ENCODE results near the gene SLC6A11.

SLC6A11 gene

GRCh38 chr3:10792208-10792607, 23.8 kb upstream of the SLC6A11 start:
- no peak for DNase-seq

DNA sequence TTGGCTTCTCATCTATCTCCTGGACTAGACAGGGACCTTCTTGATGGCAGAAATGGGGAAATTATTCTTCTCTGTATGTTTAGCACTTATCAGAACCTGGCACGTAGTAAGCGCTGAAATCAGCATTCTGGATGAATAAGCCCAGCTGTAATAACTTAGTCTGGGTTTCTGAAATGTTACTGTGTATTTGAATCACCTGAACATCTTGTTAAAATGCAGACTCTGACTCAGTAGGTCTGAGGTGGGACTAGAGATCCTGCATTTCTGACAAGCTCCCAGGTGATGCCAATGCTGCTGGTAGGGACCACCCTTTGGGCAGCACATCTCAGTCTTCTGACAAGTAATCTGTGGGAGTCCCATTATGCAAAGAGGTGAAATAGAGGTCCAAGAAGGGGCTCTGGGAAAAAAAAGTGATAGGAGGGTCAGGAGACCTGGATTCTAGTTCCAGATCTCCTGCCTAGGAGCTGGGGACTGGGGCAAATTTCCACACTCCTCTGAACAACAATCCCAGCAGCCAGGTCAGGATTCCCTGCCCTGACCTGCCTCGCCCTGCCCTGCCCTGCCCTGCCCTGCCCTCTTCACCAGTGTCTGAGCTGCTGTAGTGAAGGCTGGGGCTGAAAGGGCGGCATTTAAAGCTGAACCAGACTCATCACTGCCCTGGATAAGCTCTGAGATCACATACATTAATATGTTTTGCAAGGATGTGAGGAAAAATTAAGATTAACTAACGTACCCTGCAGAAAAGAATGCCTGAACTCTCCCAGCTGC, 17.2 kb upstream of the SLC6A11 start:
- no peak for DNase-seq

GRCh38 chr3:10804183-10804648, 11.8 kb upstream of the SLC6A11 start:
- DNase-seq, result no peak

- no peak for DNase-seq
Measured at GRCh38 chr3:10806006-10806405, 10.0 kb upstream of the SLC6A11 start.

DNA sequence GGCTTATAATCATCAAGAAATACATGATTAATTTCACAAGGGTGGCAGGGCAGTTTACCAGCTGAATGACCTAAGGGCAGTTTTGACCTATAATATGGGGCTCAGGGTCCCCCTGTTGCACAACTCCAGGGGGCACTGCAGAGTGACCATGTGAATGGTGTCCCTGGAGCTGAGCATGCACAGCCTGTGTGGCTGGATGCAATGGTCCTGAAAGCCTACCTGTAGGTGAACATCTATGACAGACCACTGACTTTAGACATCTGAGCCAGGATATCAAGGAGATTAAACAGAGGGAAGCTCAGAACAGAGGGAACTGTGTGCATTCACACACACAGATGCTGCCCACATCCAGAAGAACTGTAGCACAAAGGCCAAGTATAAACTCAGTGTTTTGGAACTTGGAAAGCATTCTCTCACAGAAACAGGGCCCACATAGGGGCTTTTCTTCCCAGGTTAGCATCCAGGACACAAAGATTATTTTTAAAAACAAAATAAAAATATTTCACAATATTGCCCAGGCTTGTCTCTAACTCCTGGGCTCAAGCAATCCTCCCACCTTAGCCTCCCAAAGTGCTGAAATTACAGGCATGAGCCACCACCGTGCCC, 7.8 kb upstream of the SLC6A11 start:
- DNase-seq, result no peak

- no peak for DNase-seq
Measured at GRCh38 chr3:10808974-10809373, 7.1 kb upstream of the SLC6A11 start.

DNA sequence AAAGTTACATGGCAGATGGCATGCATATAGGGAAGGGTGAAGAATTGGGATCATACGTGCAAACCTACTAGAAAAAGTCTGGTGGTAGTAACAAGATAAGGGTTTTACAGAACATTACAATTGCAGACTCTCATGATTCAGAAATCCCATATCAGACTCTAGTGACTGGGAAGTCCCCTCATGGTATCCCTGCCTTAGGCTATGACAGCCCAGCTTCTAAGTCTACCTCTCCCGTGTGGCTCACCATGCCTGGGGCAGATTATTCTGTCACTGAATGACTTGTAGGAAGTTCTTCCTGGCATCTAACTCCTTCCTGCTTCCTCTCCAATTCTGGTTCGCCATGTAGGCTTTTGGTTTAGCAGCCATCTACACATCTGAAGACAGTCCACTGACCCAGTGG, 5.7 kb upstream of the SLC6A11 start:
- DNase-seq, result no peak

- no peak for DNase-seq
Measured at GRCh38 chr3:10813425-10813824, 2.6 kb upstream of the SLC6A11 start.

GRCh38 chr3:10814623-10815022, 1.4 kb upstream of the SLC6A11 start:
- no peak for DNase-seq

- no peak for DNase-seq
Measured at GRCh38 chr3:10815487-10815886, 541 bp upstream of the SLC6A11 start.

DNA sequence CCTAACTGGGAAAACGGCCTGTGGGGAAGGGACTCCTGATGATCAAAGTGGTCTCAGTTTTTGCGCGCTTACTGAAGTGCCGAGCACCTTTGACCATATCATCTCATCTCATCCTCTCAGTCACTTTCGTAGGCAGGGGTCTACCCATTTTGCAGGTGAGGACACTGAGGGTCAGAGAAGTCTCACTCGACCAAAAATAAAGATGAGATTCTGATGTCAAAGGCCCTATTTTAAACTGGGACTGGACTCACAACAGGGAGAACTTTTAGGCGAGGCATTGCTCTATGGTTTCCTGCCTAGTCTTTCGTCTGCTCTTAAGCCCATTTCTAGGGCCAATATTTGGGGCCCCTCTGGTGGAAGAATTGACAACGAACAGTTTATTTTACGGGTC, 830 bp downstream of the SLC6A11 start:
- no peak for DNase-seq

DNA sequence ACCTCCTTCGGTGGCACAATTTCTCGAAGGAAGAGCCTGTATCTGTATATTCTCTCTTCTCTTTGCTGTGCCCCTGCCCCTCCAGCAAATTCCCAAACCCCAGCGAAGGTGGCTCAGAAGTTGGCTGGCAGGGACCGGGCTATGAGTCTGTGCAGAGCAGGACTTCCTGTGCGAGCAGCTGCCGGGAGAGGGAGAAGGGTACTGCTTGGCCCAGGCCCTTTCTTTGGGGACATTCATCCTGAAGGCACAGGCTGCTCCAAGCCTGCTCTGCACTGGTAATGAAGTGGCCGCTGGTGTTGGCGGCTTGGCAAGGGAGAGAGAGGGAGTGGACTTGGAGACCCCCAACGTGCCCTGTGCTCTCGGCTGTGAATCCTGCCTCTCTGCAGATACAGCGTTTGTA, 1.5 kb downstream of the SLC6A11 start:
- DNase-seq, result no peak

- DNase-seq, result no peak
Measured at GRCh38 chr3:10822055-10822454, 6.0 kb downstream of the SLC6A11 start.

DNA sequence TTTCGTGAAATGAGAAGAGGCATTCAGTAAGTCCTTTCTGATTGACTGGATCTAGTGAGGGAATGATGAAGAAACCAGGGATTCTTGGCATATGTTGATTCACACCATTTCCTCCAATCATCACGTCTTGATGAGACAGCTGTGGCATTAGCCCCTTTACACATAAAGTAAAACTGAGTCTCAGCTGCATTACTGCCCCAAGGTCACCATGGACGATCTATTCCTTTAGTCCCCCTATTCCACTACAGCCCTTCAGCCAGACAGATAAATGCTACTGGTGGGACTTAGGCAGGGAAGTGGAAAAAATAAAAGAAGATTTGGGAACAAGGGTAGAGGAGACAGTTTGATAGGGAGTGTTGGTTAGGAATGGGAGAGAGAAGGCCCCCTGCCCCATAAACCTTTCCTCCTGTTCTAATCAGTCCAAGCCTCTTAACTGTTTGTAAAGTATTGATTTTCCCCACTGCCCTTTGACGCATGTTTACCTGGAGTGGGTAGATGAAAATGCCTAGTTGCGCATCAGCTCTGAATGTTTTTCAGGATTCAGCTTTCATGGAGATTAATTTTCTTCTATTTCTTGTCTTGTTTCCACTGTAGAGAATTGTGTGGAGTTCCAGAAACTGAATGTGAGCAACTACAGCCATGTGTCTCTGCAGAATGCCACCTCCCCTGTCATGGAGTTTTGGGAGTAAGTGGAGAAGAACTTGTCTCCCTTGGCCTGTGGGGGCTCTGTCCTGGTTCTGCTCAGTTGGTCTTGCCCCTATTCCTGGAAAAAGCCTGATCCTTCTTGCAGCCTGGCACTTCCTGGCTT, 6.9 kb downstream of the SLC6A11 start:
- no peak for DNase-seq

DNA sequence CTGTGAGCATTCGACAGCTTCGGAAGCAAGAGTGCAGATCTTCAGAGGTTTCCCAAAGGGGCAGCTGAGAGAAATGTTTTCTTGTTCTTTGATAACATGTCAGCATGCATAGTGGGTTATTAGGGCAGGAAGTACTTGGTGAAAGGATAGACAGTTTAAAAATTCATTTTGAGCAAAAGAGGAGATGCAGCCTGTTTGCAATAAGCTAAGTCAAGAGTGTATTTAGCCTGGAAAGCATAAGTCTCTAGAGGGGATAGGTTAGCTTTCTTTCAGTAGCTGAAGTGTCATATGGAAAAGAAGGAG, 7.4 kb downstream of the SLC6A11 start:
- DNase-seq, result no peak

DNA sequence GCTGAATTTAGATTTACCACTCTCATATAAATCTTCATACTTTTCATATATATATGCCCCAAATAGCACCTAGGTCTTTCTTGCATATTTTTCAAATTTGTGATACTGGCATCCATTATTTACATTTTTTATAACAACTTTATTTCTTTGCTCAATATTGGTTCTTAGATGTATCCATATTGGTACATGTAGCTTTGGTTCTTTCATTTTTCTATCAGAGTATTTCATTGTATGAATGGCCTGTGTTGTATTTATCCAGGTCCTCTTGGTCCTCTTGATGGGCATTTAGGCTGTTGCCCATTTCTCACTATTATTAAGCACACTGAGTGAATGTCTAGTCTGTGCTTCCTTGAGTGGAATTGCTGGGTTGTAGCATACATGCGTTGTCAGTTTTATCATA, 8.4 kb downstream of the SLC6A11 start:
- no peak for DNase-seq

DNA sequence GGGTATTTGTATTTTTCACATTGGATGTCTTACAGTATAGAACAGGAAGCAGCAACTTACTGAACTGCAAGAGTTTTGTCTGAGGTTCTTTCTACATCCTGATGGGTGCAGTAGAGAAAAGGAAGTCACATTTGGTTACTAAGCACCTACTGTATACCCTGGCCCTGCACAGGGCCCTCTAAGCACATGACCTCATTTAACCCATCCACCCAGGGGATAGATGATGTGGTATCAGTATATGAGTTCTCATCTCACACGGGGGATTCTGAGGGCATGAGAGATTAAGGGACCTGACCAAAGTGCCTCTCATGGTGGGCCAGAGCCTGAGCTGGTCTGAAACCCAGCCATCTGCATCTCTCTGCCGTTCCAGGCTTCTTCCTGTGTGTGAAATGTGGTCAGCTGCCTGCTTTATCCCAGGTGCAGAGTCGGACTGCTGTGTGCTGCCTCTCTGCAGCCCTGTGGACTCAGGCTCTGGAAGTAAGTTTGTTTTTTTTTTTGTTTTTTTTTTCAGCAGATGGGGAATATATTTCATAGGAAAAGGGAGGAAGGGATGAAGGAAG, 17.9 kb downstream of the SLC6A11 start:
- no peak for DNase-seq

GRCh38 chr3:10834951-10835350, 18.9 kb downstream of the SLC6A11 start:
- no peak for DNase-seq

GRCh38 chr3:10835406-10835805, 19.4 kb downstream of the SLC6A11 start:
- DNase-seq, result peak in 1 of 2 donors; percentile 40

DNA sequence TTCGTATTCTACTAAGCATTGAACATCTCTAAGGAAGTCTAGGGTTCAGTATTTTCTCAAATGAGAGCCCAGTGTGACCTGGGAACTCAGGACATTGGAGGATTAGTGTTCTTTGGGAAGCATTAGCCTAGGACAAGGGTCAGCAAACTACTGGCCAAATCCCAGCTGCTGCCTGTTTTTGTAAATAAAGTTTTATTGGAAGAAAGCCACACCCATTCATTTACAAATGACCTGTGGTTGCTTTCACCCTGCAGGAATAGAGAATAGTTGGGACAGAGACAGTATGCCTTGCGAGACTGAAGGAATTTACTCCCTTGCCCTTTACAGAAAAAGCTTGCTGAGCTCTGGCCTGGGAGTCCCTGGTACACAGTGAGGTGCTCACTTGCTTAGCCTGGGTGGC, 20.6 kb downstream of the SLC6A11 start:
- DNase-seq, result no peak

GRCh38 chr3:10837849-10838248, 21.8 kb downstream of the SLC6A11 start:
- DNase-seq, result no peak

GRCh38 chr3:10839167-10839566, 23.1 kb downstream of the SLC6A11 start:
- DNase-seq, result no peak

DNA sequence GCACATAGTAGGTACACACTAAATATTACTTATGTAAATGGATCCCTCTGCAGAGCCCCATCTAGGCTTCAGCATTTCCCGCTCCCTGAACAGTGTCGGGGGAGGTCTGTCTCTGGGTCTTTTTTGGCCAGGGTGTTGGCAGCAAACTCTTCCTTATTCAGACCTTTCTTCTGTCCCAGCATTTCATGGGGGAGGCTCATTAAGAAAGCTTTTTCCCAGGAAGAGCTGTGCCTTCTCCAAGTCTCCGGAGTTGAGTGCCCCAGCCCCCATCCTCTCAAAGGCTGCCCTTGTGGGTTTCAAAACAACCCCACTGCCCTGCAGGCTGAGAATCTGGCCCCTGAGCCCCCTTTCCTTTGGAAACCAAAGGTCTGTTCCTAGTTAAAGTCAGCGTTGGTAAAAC, 25.1 kb downstream of the SLC6A11 start:
- DNase-seq, result no peak

DNA sequence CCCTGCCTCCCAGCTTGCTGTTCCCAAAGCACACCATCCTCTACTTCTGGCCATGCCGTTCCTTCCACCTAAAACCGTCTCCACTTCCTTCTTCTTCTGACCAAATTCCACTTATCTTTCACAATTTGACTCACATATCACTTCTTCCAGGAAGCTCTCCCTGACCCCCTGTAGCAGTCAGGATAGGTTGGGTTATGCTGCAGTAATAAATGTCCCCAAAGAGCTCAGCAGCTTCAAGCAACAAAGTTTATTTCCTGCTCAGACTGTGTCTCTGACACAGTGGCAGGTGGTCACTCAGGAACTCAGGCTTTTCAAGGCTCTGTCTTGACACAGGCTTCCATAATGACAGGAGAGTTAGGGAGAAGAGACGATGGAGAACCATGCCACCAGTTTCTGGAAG, 27.4 kb downstream of the SLC6A11 start:
- DNase-seq, result no peak
